HCT116 (cell line): Measurements from ENCODE around the gene DNM3. TPM values are rescaled to one million over a fixed set of nuclear protein-coding genes. Genes with fewer than 3 reads are reported as not detected.

Experiments
- ATAC-seq: fragments of 200-7000 bp; cut with Tn5 transposase; 2 replicates; pipeline ENCODE4 v1.9.1; 2020; ENCODE audit warnings: mild to moderate bottlenecking, moderate library complexity
- BruUV-seq: library from RNA; stranded (reverse); fragments of 400-500 nt; replicated peaks from 2 replicates; lab custom pipeline; 2021; lab: Mats Ljungman, UMichigan
- CTCF ChIA-PET: fragments of 300-600 bp; sonication (Branson Sonifier 250); formaldehyde crosslinking; loops from one replicate; lab custom pipeline; 2021; ENCODE audit warnings: antibody characterized with exemption; lab: Charles Lee
- POLR2A ChIA-PET: fragments of 300-600, 350-600 bp; sonication (Branson Sonifier 250); formaldehyde crosslinking; loops from one replicate; lab custom pipeline; 2021; ENCODE audit warnings: antibody characterized with exemption; lab: Charles Lee
- RAD21 ChIA-PET, 2 experiments: fragments of 300-600 bp; sonication (Branson Sonifier 250); formaldehyde crosslinking; loops; one replicate each; lab custom pipeline; 2023; ENCODE audit warnings: low total read pairs in 2 of 2; ENCODE audit not compliant: uncharacterized antibody in 2 of 2, unreplicated experiment in 2 of 2, low non-redundant PET in 1 of 2; lab: Charles Lee
- DNase-seq: peaks from one replicate; pipeline ENCODE4 v3.0.0-alpha.2; 2010; ENCODE audit warnings: low read depth, low spot score
- H2AFZ ChIP-seq: fragments of 200-600 bp; shearing (Covaris generic), sonication (generic); 2 replicates; pipeline ENCODE4 v1.6.1; 2017; ENCODE audit warnings: low read depth, mixed run types, mixed read lengths, antibody characterized with exemption, low read length; ENCODE audit not compliant: poor library complexity, severe bottlenecking
- H3K27ac ChIP-seq: 2 replicates; pipeline ENCODE4 v1.5.1; 2012; ENCODE audit warnings: low read depth, low read length
- H3K27me3 ChIP-seq: fragments of 200-600 bp; sonication (generic); 2 replicates; pipeline ENCODE4 v1.6.1; 2016; ENCODE audit warnings: mixed run types, low read length, mixed read lengths; ENCODE audit not compliant: insufficient read depth
- H3K36me3 ChIP-seq, 2 experiments: fragments of 200-500 bp in 1 of 2; fragments of 200-600 bp in 1 of 2; sonication (Bioruptor generic) in 1 of 2; sonication (generic) in 1 of 2; 2 replicates each; pipeline versions ENCODE4 v1.5.1 to v1.6.1; 2014 to 2016; ENCODE audit warnings: low read length in 2 of 2, inconsistent platforms in 1 of 2, mixed read lengths in 1 of 2, mixed run types in 1 of 2; ENCODE audit not compliant: insufficient read depth in 2 of 2, control insufficient read depth in 1 of 2
- H3K4me1 ChIP-seq, 2 experiments: fragments of 200-600 bp in 1 of 2; sonication (generic) in 1 of 2; 2 replicates each; pipeline versions ENCODE4 v1.5.1 to v1.6.1; 2012 to 2017; ENCODE audit warnings: low read length in 2 of 2, inconsistent platforms in 1 of 2, mild to moderate bottlenecking in 1 of 2, mixed read lengths in 1 of 2, mixed run types in 1 of 2, moderate library complexity in 1 of 2; ENCODE audit not compliant: insufficient read depth in 2 of 2, control insufficient read depth in 1 of 2
- H3K4me2 ChIP-seq: fragments of 200-600 bp; sonication (generic); 2 replicates; pipeline ENCODE4 v1.6.1; 2017; ENCODE audit warnings: mixed run types, low read length, mixed read lengths
- H3K4me3 ChIP-seq, 2 experiments: fragments of 200-600 bp in 1 of 2; sonication (generic) in 1 of 2; replicated peaks in 1 of 2; 2 replicates each; pipeline ENCODE4 v1.5.1; 2011 to 2016; ENCODE audit warnings: low read length in 2 of 2, control low read depth in 1 of 2, low read depth in 1 of 2, mild to moderate bottlenecking in 1 of 2, mixed read lengths in 1 of 2, mixed run types in 1 of 2
- H3K79me2 ChIP-seq: fragments of 200-600 bp; sonication (generic); 2 replicates; pipeline ENCODE4 v1.6.1; 2017; ENCODE audit warnings: mild to moderate bottlenecking, mixed run types, low read length, moderate library complexity, mixed read lengths; ENCODE audit not compliant: insufficient read depth
- H3K9ac ChIP-seq: fragments of 200-600 bp; sonication (generic); 2 replicates; pipeline ENCODE4 v1.6.1; 2016; ENCODE audit warnings: low read length, mixed read lengths
- H3K9me2 ChIP-seq: fragments of 200-600 bp; sonication (generic), shearing (Covaris generic); 2 replicates; pipeline ENCODE4 v1.6.1; 2017; ENCODE audit warnings: mixed run types, mild to moderate bottlenecking, moderate library complexity; ENCODE audit not compliant: insufficient read depth
- H3K9me3 ChIP-seq, 2 experiments: fragments of 200-500 bp in 1 of 2; fragments of 200-600 bp in 1 of 2; sonication (Bioruptor generic) in 1 of 2; sonication (generic) in 1 of 2; 2 replicates each; pipeline ENCODE4 v1.6.1; 2014 to 2017; ENCODE audit warnings: low read length in 2 of 2, mixed read lengths in 2 of 2, inconsistent platforms in 1 of 2, low read depth in 1 of 2, mild to moderate bottlenecking in 1 of 2, mixed run types in 1 of 2, moderate library complexity in 1 of 2; ENCODE audit not compliant: control insufficient read depth in 1 of 2, insufficient read depth in 1 of 2
- H4K20me1 ChIP-seq: fragments of 200-600 bp; sonication (generic), shearing (Covaris generic); 2 replicates; pipeline ENCODE4 v1.6.1; 2017; ENCODE audit warnings: mixed run types, mild to moderate bottlenecking, moderate library complexity; ENCODE audit not compliant: insufficient read depth
- ATF3 ChIP-seq: IDR thresholded peaks from 2 replicates; pipeline ENCODE4 v1.6.1; 2012
- CBX3 ChIP-seq: IDR thresholded peaks from 2 replicates; pipeline ENCODE4 v1.6.1; 2012; ENCODE audit warnings: low read depth
- CEBPB ChIP-seq: IDR thresholded peaks from 2 replicates; pipeline ENCODE4 v1.6.1; 2012; ENCODE audit warnings: low read depth
- CTCF ChIP-seq, 3 experiments: fragments of 200-600 bp in 1 of 3; sonication (generic) in 1 of 3; IDR thresholded peaks in 2 of 3; conservative IDR thresholded peaks in 1 of 3; 2 replicates each; pipeline ENCODE4 v1.5.1; 2012 to 2017; ENCODE audit warnings: low read depth in 2 of 3, low read length in 2 of 3, antibody characterized with exemption in 1 of 3, borderline replicate concordance in 1 of 3, control low read depth in 1 of 3, mild to moderate bottlenecking in 1 of 3, mixed read lengths in 1 of 3, mixed run types in 1 of 3, moderate library complexity in 1 of 3; ENCODE audit not compliant: insufficient read depth in 1 of 3
- EGR1 ChIP-seq: IDR thresholded peaks from 2 replicates; pipeline ENCODE4 v1.6.1; 2012; ENCODE audit warnings: low read depth
- EZH2 ChIP-seq: fragments of 200-600 bp; sonication (generic); IDR thresholded peaks from 2 replicates; pipeline ENCODE4 v1.6.1; 2017; ENCODE audit warnings: antibody characterized with exemption, mixed run types
- EZH2phosphoT487 ChIP-seq: fragments of 200-600 bp; IDR thresholded peaks from 2 replicates; pipeline ENCODE4 v1.6.1; 2018; ENCODE audit warnings: antibody characterized with exemption, borderline replicate concordance
- MAX ChIP-seq: IDR thresholded peaks from 2 replicates; pipeline ENCODE4 v1.6.1; 2012
- POLR2A ChIP-seq: IDR thresholded peaks from 2 replicates; pipeline ENCODE4 v1.7.0; 2011; ENCODE audit warnings: borderline replicate concordance; ENCODE audit not compliant: insufficient read depth, insufficient read length; ENCODE audit errors: extremely low read depth
- POLR2AphosphoS5 ChIP-seq: IDR thresholded peaks from 2 replicates; pipeline ENCODE4 v1.6.1; 2011; ENCODE audit warnings: mild to moderate bottlenecking, low read depth, low read length, moderate library complexity
- RAD21 ChIP-seq: IDR thresholded peaks from 2 replicates; pipeline ENCODE4 v1.6.1; 2012; ENCODE audit warnings: low read depth, mild to moderate bottlenecking
- REST ChIP-seq: IDR thresholded peaks from 2 replicates; pipeline ENCODE4 v1.6.1; 2012; ENCODE audit warnings: low read depth
- SIN3A ChIP-seq: IDR thresholded peaks from 2 replicates; pipeline ENCODE4 v1.6.1; 2012; ENCODE audit warnings: low read depth
- SP1 ChIP-seq: IDR thresholded peaks from 2 replicates; pipeline ENCODE4 v1.6.1; 2012; ENCODE audit warnings: low read depth
- SRF ChIP-seq: IDR thresholded peaks from 2 replicates; pipeline ENCODE4 v1.6.1; 2012; ENCODE audit warnings: low read depth
- TCF7L2 ChIP-seq: IDR thresholded peaks from 2 replicates; pipeline ENCODE4 v1.7.0; 2011; ENCODE audit warnings: borderline replicate concordance, inconsistent platforms; ENCODE audit not compliant: insufficient read depth, insufficient read length; ENCODE audit errors: extremely low read depth
- YY1 ChIP-seq: IDR thresholded peaks from 2 replicates; pipeline ENCODE4 v1.6.1; 2011; ENCODE audit warnings: low read length, low read depth, moderate library complexity, mild to moderate bottlenecking; ENCODE audit not compliant: insufficient replicate concordance; ENCODE audit errors: extremely low read depth
- ZBTB33 ChIP-seq: IDR thresholded peaks from 2 replicates; pipeline ENCODE4 v1.6.1; 2011; ENCODE audit warnings: mild to moderate bottlenecking, low read length, moderate library complexity; ENCODE audit not compliant: insufficient replicate concordance; ENCODE audit errors: extremely low read depth
- ZFX ChIP-seq: fragments of 450-650 bp; IDR thresholded peaks from 2 replicates; pipeline ENCODE4 v1.6.1; 2017
- ZNF274 ChIP-seq: fragments of 200-500 bp; sonication (Bioruptor generic); IDR thresholded peaks from 2 replicates; pipeline ENCODE4 v1.6.1; 2014; ENCODE audit warnings: mild to moderate bottlenecking, low read depth, low read length, inconsistent platforms
- intact Hi-C: fragments of 100-400 bp; cut with micrococcal nuclease; formaldehyde crosslinking; loops from 2 replicates; pipeline ENCODE4 v1.10.0; 2022
- total RNA-seq: library from RNA; stranded (reverse); gene quantifications from one replicate; pipeline ENCODE4 v1.2.1, GENCODE V29; 2021; ENCODE audit not compliant: unreplicated experiment

The DNM3 gene
- total RNA-seq, 1 experiment from 2014 or later: 3.1 TPM

- Histone ChIP-seq H3K9ac (no peak overlapping the region), H3K36me3 (no peaks in the 10 kb centered on the region), H3K4me3 (no peak overlapping the region), H2AFZ (no peak overlapping the region), H3K9me2 (no peaks in the 10 kb centered on the region), H3K27me3 (no peaks in the 10 kb centered on the region), H3K27ac (no peak overlapping the region), H3K4me1 (no peaks in the 10 kb centered on the region), H3K9me3 (no peaks in the 10 kb centered on the region), H3K4me2 (no peak overlapping the region), H4K20me1 (no peaks in the 10 kb centered on the region), H3K79me2 (no peaks in the 10 kb centered on the region)
- TF ChIP-seq ATF3 (no peak), EZH2 (no peak), SP1 (no peak), SRF (no peak), CBX3 (no peak), TCF7L2 (no peak), YY1 (no peak), REST (no peak), CTCF (IDR thresholded peaks at IDR 0.05 in 2 of 3, conservative IDR thresholded peaks at IDR 0.05 in 1 of 3; ENCODE audit: borderline replicate concordance in 1 of 3, insufficient read depth in 1 of 3, low read depth in 2 of 3, low read length in 2 of 3) (no peak), RAD21 (no peak), SIN3A (no peak), ZFX (no peak), ZBTB33 (no peak), MAX (no peak), EGR1 (no peak), ZNF274 (no peak), POLR2AphosphoS5 (no peak), POLR2A (no peak), EZH2phosphoT487 (no peak), CEBPB (no peak)
- ChIA-PET CTCF (no interaction called here), RAD21 (no interaction called here), POLR2A (no interaction called here)
- intact Hi-C loops: no loop called here
- BruUV-seq: no TSS peak
- ATAC-seq (no peak), DNase-seq (no peak)
These were observed 279.1 kb downstream of the DNM3 start for GRCh38 chr1:172120381-172120780.
